Endothelial cell of umbilical vein (primary cell): ENCODE results near the gene ZFR. TPM values are rescaled to one million over a fixed set of nuclear protein-coding genes. Genes with fewer than 3 reads are reported as not detected.

ENCODE experiments used
- Bru-seq: library from RNA; stranded (reverse); fragments of 400-500 nt; gene quantifications from one replicate; lab custom pipeline; 2021; lab: Mats Ljungman, UMichigan
- BruChase-seq, 2 experiments: library from RNA; stranded (reverse); fragments of 400-500 nt; gene quantifications; one replicate each; lab custom pipeline; 2021; lab: Mats Ljungman, UMichigan
- BruUV-seq: library from RNA; stranded (reverse); fragments of 400-500 nt; replicated peaks from 2 replicates; lab custom pipeline; 2021; lab: Mats Ljungman, UMichigan
- CTCF ChIA-PET: fragments of 300-600, 350-600 bp; sonication (Branson Sonifier 250); formaldehyde crosslinking; loops from one replicate; lab custom pipeline; 2021; ENCODE audit warnings: antibody characterized with exemption, inconsistent platforms; lab: Charles Lee
- POLR2A ChIA-PET: fragments of 300-600, 350-600 bp; sonication (Branson Sonifier 250); formaldehyde crosslinking; loops from one replicate; lab custom pipeline; 2021; ENCODE audit warnings: antibody characterized with exemption, inconsistent platforms; lab: Charles Lee
- DNase-seq: peaks from one replicate; pipeline ENCODE4 v3.0.0-alpha.2; 2011; ENCODE audit warnings: low read depth, low spot score
- FAIRE-seq: peaks from 2 replicates; lab custom pipeline; 2011; peaks lifted over from hg19 to GRCh38; lab: Jason Lieb, UNC
- H2AFZ ChIP-seq: 2 replicates; pipeline ENCODE4 v1.6.0; 2012; ENCODE audit warnings: low read depth, low read length, control low read depth, inconsistent platforms
- H3K27ac ChIP-seq: 2 replicates; pipeline ENCODE4 v1.5.1; 2011; ENCODE audit warnings: low read depth, mild to moderate bottlenecking, control low read depth, low read length, moderate library complexity; ENCODE audit not compliant: insufficient read depth
- H3K27me3 ChIP-seq, 2 experiments: 2 replicates each; pipeline versions ENCODE4 v1.6.0 to v1.6.1; 2011; ENCODE audit warnings: low read length in 2 of 2, mixed read lengths in 1 of 2; ENCODE audit not compliant: control insufficient read depth in 2 of 2, insufficient read depth in 2 of 2
- H3K36me3 ChIP-seq, 2 experiments: 2 replicates in 1 of 2; 3 replicates in 1 of 2; pipeline ENCODE4 v1.5.1; 2011; ENCODE audit warnings: low read length in 2 of 2, mild to moderate bottlenecking in 1 of 2, moderate library complexity in 1 of 2; ENCODE audit not compliant: control insufficient read depth in 2 of 2, insufficient read depth in 2 of 2; ENCODE audit errors: extremely low read depth in 1 of 2
- H3K4me1 ChIP-seq: 3 replicates; pipeline ENCODE4 v1.5.1; 2011; ENCODE audit warnings: mild to moderate bottlenecking, low read length; ENCODE audit not compliant: control insufficient read depth, insufficient read depth; ENCODE audit errors: extremely low read depth
- H3K4me2 ChIP-seq: 2 replicates; pipeline ENCODE4 v1.6.1; 2011; ENCODE audit warnings: low read length, control low read depth, mixed read lengths; ENCODE audit not compliant: insufficient read depth
- H3K4me3 ChIP-seq, 3 experiments: fragments of 200-600 bp in 1 of 3; sonication (generic), shearing (Covaris generic) in 1 of 3; replicated peaks in 1 of 3; 2 replicates each; pipeline ENCODE4 v1.5.1; 2011 to 2016; ENCODE audit warnings: control low read depth in 3 of 3, low read length in 3 of 3, mild to moderate bottlenecking in 2 of 3, inconsistent platforms in 1 of 3, low read depth in 1 of 3, moderate library complexity in 1 of 3; ENCODE audit not compliant: insufficient read depth in 1 of 3
- H3K79me2 ChIP-seq: 2 replicates; pipeline ENCODE4 v1.6.0; 2012; ENCODE audit warnings: low read length, inconsistent platforms; ENCODE audit not compliant: control insufficient read depth, insufficient read depth
- H3K9ac ChIP-seq: replicated peaks from 2 replicates; pipeline ENCODE3; 2011; ENCODE audit warnings: low read length, control low read depth; ENCODE audit not compliant: insufficient read depth; ENCODE audit errors: extremely low read depth
- H3K9me1 ChIP-seq: replicated peaks from 3 replicates; pipeline ENCODE4 v1.6.0; 2011; ENCODE audit warnings: mild to moderate bottlenecking, low read length; ENCODE audit not compliant: control insufficient read depth, insufficient read depth; ENCODE audit errors: extremely low read depth
- H3K9me3 ChIP-seq: replicated peaks from 2 replicates; pipeline ENCODE4 v1.5.1; 2012; ENCODE audit warnings: low read length, inconsistent platforms; ENCODE audit not compliant: control insufficient read depth, insufficient read depth
- H4K20me1 ChIP-seq: replicated peaks from 2 replicates; pipeline ENCODE3; 2011; ENCODE audit warnings: mild to moderate bottlenecking, low read length; ENCODE audit not compliant: control insufficient read depth, insufficient read depth; ENCODE audit errors: extremely low read depth
- CTCF ChIP-seq, 2 donors: IDR thresholded peaks; 1 replicate in 1 of 2; 2 replicates in 1 of 2; pipeline ENCODE4 v1.5.1; 2011; ENCODE audit warnings: low read length in 2 of 2, mild to moderate bottlenecking in 2 of 2, moderate library complexity in 2 of 2, control low read depth in 1 of 2, inconsistent platforms in 1 of 2, low read depth in 1 of 2; ENCODE audit not compliant: insufficient read depth in 1 of 2; ENCODE audit errors: extremely low read depth in 1 of 2
- EZH2 ChIP-seq: IDR thresholded peaks from 2 replicates; pipeline ENCODE4 v1.6.1; 2012; ENCODE audit warnings: borderline replicate concordance, low read depth, mild to moderate bottlenecking, moderate library complexity, low read length, inconsistent platforms; ENCODE audit not compliant: severe bottlenecking
- FOS ChIP-seq: IDR thresholded peaks from 2 replicates; pipeline ENCODE4 v1.6.1; 2011; ENCODE audit warnings: mild to moderate bottlenecking, low read length, moderate library complexity, borderline replicate concordance; ENCODE audit not compliant: insufficient read depth
- GATA2 ChIP-seq: IDR thresholded peaks from 2 replicates; pipeline ENCODE4 v1.7.0; 2011; ENCODE audit warnings: low read depth, mild to moderate bottlenecking, moderate library complexity, mixed read lengths, low read length; ENCODE audit not compliant: insufficient read length, insufficient read depth
- JUN ChIP-seq: IDR thresholded peaks from 2 replicates; pipeline ENCODE4 v1.6.1; 2011; ENCODE audit warnings: borderline replicate concordance, low read depth; ENCODE audit not compliant: insufficient read length, insufficient read depth
- MYC ChIP-seq: IDR thresholded peaks from one replicate; pipeline ENCODE4 v1.6.1; 2011; ENCODE audit warnings: mild to moderate bottlenecking, low read depth, low read length
- POLR2A ChIP-seq: IDR thresholded peaks from 2 replicates; pipeline ENCODE4 v1.6.1; 2012; ENCODE audit warnings: low read depth, mild to moderate bottlenecking, control low read depth, low read length
- POLR2AphosphoS5 ChIP-seq: IDR thresholded peaks from 2 replicates; pipeline ENCODE4 v1.6.1; 2012; ENCODE audit warnings: low read depth, mild to moderate bottlenecking, control low read depth, low read length, moderate library complexity; ENCODE audit not compliant: insufficient read depth
- dilution Hi-C: fragments of 300-500 bp; cut with MboI; formaldehyde crosslinking; loops from one replicate; pipeline ENCODE4 v1.15.0; 2019; ENCODE audit warnings: low sequenced_read_pairs; ENCODE audit not compliant: extremely low pct_ligation_motif_present
- intact Hi-C: fragments of 100-400 bp; cut with micrococcal nuclease; formaldehyde crosslinking; loops from one replicate; pipeline ENCODE4 v1.10.0; 2022
- long read RNA-seq: library from polyadenylated mRNA; stranded (forward); transcript quantifications from one replicate; pipeline ENCODE4 v2.0.0, GENCODE V29; 2021
- polyA minus RNA-seq, 3 experiments: library from RNA; depleted of rRNA, polyadenylated mRNA; stranded (reverse); fragments of >200 nt; gene quantifications; 1 replicate in 1 of 3; 2 replicates in 2 of 3; pipeline ENCODE4 v1.2.3, GENCODE V29; 2011
- polyA plus RNA-seq, 4 experiments: library from polyadenylated mRNA; depleted of rRNA in 3 of 4; stranded (reverse) in 3 of 4; unstranded in 1 of 4; fragments of >200 nt; gene quantifications; 2 replicates each; pipeline versions ENCODE4 v1.2.1 to v1.2.3, GENCODE V29; 2011 to 2012; ENCODE audit warnings: missing spikeins in 1 of 4
- total RNA-seq: library from RNA; stranded (reverse); gene quantifications from 2 replicates; pipeline ENCODE4 v1.2.3, GENCODE V29; 2021
- TF ChIP-seq, protein P1 (sequence below): IDR thresholded peaks from 2 replicates; pipeline ENCODE4 v1.6.1; 2011; ENCODE audit not compliant: insufficient read depth, insufficient read length

The ZFR gene
- 58.6 and 60.1 TPM in 2 replicates for total RNA-seq
- polyA plus RNA-seq, result 79.4 and 115 TPM in 2 replicates
- polyA plus RNA-seq (2011; cell fraction: cytosol; rRNA removed), result 29.1 and 29.5 TPM in 2 replicates
- polyA plus RNA-seq (2011; cell fraction: nucleus; rRNA removed), result 76.0 and 77.0 TPM in 2 replicates
- polyA plus RNA-seq (2012), result 44.5 and 54.6 TPM in 2 replicates
- polyA minus RNA-seq, result 167 and 177 TPM in 2 replicates
- polyA minus RNA-seq (2011; cell fraction: cytosol; rRNA and poly(A)+ RNA removed), result 68.9 TPM
- 98.8 and 108 TPM in 2 replicates for polyA minus RNA-seq (2011; cell fraction: nucleus; rRNA and poly(A)+ RNA removed)
- percentile 96 among the genes with signal in this experiment for Bru-seq, nascent RNA
- BruChase-seq, experiment 1, labeled RNA remaining after a 6-hour chase, result percentile 92 among the genes with signal in this experiment
- BruChase-seq, experiment 2, labeled RNA remaining after a 2-hour chase, result percentile 96 among the genes with signal in this experiment
- long read RNA-seq, full-length matches to known transcripts, result 82 of 128 reads
- long read RNA-seq, partial matches to known transcripts, result 19 of 128 reads
- long read RNA-seq, other reads (novel, unspliced or antisense), result 27 of 128 reads

DNA sequence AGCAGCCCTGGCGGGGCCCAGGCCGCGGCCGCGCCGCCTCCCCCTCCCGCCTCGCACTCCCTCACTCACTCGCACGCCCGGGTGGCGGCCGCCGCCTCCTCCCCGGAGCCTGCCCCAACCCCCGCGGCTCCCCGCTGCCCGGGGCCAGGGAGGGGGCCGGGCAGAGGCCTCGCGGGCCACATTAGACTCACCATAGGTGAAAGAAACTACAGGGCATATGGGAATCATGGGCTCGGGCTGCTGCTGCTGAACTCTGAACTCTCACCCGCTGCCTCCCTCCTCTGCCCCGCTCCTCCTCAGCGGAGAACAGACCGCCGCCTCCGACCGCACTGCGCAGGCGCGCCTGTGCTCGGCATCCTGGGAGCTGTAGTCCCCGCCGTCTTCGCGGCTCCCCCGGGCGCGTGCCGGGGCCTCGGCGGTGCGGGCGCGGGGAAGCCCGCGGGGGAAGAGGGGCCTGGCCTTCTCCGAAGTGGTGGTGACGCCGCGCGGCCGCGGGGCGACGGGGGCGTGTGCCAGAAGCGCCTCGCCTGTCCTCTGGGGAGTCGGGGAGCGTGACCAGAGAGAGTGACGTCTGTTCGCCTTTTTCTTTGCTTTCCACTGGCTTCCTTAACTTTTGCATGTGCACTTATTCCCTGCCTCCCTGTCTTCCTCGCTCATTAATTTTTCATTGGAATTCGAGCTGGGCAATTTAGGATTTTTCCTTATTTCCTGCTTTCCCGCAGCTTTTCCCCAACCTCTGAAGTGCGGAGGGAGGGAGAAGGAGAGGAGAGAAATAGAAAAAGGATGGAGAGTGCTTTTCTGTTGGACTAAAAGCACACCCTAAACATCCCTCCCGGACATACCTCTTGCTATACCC is at the start of gene ZFR:
ZFR (minus strand) TSS at position 310 of the 856 bp plus-strand sequence; CDS start at position 228, 82 bp downstream.
- TF ChIP-seq MYC, result no peak
- TF ChIP-seq JUN, result no peak
- TF ChIP-seq, protein P1, sequence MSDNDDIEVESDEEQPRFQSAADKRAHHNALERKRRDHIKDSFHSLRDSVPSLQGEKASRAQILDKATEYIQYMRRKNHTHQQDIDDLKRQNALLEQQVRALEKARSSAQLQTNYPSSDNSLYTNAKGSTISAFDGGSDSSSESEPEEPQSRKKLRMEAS, result peak; percentile 82
- peak; percentile 75 for TF ChIP-seq POLR2AphosphoS5
- TF ChIP-seq FOS, result no peak
- no peak for TF ChIP-seq CTCF (IDR thresholded peaks at IDR 0.05; ENCODE audit: extremely low read depth in 1 of 2, insufficient read depth in 1 of 2, low read depth in 1 of 2, low read length in 2 of 2)
- TF ChIP-seq EZH2, result no peak
- TF ChIP-seq POLR2A, result peak; percentile 85
- no peak for TF ChIP-seq GATA2
- TSS peak; percentile 38 for BruUV-seq
- peaks cover 3% of the 10 kb centered on the region for H4K20me1 ChIP-seq
- ChIA-PET POLR2A (no interaction called here), CTCF (interaction anchor here (0.8 kb wide), 1 partner anchor 45 kb away, joined by 3 read pairs; no protein-coding TSS in a partner anchor)
- peak; percentile 92 for DNase-seq
- H3K9ac ChIP-seq, result peak within 1 kb of the TSS; percentile 96
- peak within 1 kb of the TSS; percentile 84 for H3K27ac ChIP-seq
- H3K27me3 ChIP-seq, result no peaks in the 10 kb centered on the region
- peaks cover 49% of the 10 kb centered on the region for H3K79me2 ChIP-seq
- intact Hi-C loops (loop anchor here (1.0 to 5.0 kb wide), 3 partner anchors 142 to 272 kb away; partner anchors contain the start of gene GOLPH3), dilution Hi-C loops (no loop called here)
- FAIRE-seq, result peak; percentile 68
- H3K9me1 ChIP-seq, result no peaks in the 10 kb centered on the region
- H3K4me2 ChIP-seq, result peak within 1 kb of the TSS; percentile 99
- peaks cover 24% of the 10 kb centered on the region for H3K4me1 ChIP-seq
- H3K4me3 ChIP-seq, result peak within 1 kb of the TSS; percentile 91 to 98 (median 93)
- no peaks in the 10 kb centered on the region for H3K36me3 ChIP-seq
- H3K9me3 ChIP-seq, result no peaks in the 10 kb centered on the region
- H2AFZ ChIP-seq, result peak within 1 kb of the TSS; percentile 91
